ENCODE measurements around the gene CYP4X1.
"Not testable (repeated sequence)": the region's sequence is repeated elsewhere in the genome, so short reads cannot be mapped to it uniquely, and the experiment has no call there.

Gene CYP4X1

GRCh38 chr1:47069509-47069908 lies 46.0 kb downstream of the CYP4X1 start:
- DNase-seq (ENCODE audit: low spot score) = not testable (repeated sequence)

DNA sequence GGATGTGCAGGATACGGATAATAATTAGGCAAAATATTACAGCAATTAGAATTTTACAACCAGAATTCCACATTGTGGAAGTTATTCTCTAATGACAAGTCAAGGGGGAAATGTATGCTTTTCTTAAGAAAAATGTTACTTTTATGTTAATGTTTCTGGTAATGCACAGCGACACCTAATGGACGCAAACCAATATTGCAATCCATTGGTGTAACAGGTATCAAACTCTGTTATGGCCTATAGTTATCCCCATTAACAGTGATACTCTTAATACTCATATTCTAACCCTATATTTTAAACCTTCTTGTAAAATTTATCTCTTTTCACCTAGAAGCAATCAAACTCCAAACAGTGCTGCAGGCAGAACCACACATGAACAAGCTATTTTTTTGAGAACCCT lies 65.9 kb downstream of the CYP4X1 start:
- peak; percentile 37 for DNase-seq (ENCODE audit: low spot score)

GRCh38 chr1:47091476-47091875 lies 68.0 kb downstream of the CYP4X1 start:
- DNase-seq (ENCODE audit: low spot score) = not testable (repeated sequence)
